ENCODE measurements around the gene GFAP. TPM values are rescaled to one million over a fixed set of nuclear protein-coding genes. Genes with fewer than 3 reads are reported as not detected.

Gene GFAP
- total and polyA plus RNA-seq, 4 donors, result 0.24 to 0.42 (median 0.33) TPM; not detected in 1

- Histone ChIP-seq H3K27me3 (ENCODE audit: control insufficient read depth in 4 of 4, insufficient read depth in 4 of 4, low read length in 3 of 4) (no peaks in the 10 kb centered on the region), H3K4me3 (ENCODE audit: low read depth in 1 of 3, low read length in 3 of 3) (no peak overlapping the region), H3K4me1 (ENCODE audit: control insufficient read depth in 4 of 4, insufficient read depth in 4 of 4, low read length in 3 of 4) (peaks cover 0 to 6% (median 3%) of the 10 kb centered on the region in 4 donors), H3K27ac (ENCODE audit: low read depth in 1 of 2, low read length in 2 of 2) (no peak overlapping the region), H3K9ac (ENCODE audit: low read depth in 1 of 2, low read length in 2 of 2) (no peak overlapping the region), H3K36me3 (ENCODE audit: control insufficient read depth in 4 of 4, insufficient read depth in 3 of 4, low read depth in 1 of 4, low read length in 3 of 4) (peaks cover 7 to 59% (median 36%) of the 10 kb centered on the region in 4 donors), H3K9me3 (ENCODE audit: control insufficient read depth in 4 of 4, low read length in 3 of 4) (no peaks in the 10 kb centered on the region)
- DNase-seq (ENCODE audit: low spot score), result no peak
- TF ChIP-seq RAD21 (IDR thresholded peaks at IDR 0.05) (no peak), RXRA (IDR thresholded peaks at IDR 0.05) (no peak), REST (IDR thresholded peaks at IDR 0.05) (no peak), JUND (IDR thresholded peaks at IDR 0.05) (no peak), HNF4G (IDR thresholded peaks at IDR 0.05) (no peak), FOXA1 (IDR thresholded peaks at IDR 0.05) (no peak), MAX (IDR thresholded peaks at IDR 0.05) (no peak), FOXA2 (IDR thresholded peaks at IDR 0.05) (no peak), SP1 (IDR thresholded peaks at IDR 0.05) (no peak), CTCF (IDR thresholded peaks at IDR 0.05; ENCODE audit: low read depth, low read length, missing input control) (no peak), HNF4A (conservative IDR thresholded peaks at IDR 0.05) (no peak), EGR1 (IDR thresholded peaks at IDR 0.05; ENCODE audit: low read depth in 2 of 2) (no peak), ATF3 (IDR thresholded peaks at IDR 0.05) (no peak), TAF1 (conservative IDR thresholded peaks at IDR 0.05) (no peak), ZBTB33 (IDR thresholded peaks at IDR 0.05) (no peak), YY1 (IDR thresholded peaks at IDR 0.05) (no peak), NR2F2 (IDR thresholded peaks at IDR 0.05) (no peak), GABPA (IDR thresholded peaks at IDR 0.05 in 1 of 2, conservative IDR thresholded peaks at IDR 0.05 in 1 of 2) (no peak)
- WGBS, result 97% methylated on average over 2 of the region's 2 CpGs
Observed at GRCh38 chr17:44884941-44885340, 30.4 kb downstream of the GFAP start.

All from liver (tissue), 9 donors.